ENCODE results near the gene APOL2. TPM values are rescaled to one million over a fixed set of nuclear protein-coding genes. Genes with fewer than 3 reads are reported as not detected.

The APOL2 gene
- total RNA-seq, 4 donors from 2014 or later: 39.0 to 121 (median 66.6) TPM

DNA sequence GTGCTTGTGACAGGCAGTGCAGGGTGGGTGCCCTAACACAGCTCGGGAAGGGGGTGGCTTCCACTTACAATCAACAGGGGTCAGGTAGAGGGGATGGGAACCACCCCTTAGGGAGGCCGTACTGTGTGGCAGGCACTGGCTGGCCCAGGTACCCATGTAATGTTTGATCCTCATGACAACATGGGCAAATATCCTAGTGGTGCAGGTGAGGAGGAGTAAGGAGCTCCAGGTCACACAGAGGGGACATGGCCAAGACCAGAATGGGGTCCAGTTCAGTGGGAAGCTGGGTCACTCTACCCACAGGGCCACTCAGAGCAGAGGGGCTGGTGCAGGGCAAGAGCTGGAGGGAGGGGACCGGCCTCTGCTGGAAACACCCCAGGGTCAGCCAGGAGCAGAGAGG lies 40.8 kb downstream of the APOL2 start:
- TF ChIP-seq, protein P1, sequence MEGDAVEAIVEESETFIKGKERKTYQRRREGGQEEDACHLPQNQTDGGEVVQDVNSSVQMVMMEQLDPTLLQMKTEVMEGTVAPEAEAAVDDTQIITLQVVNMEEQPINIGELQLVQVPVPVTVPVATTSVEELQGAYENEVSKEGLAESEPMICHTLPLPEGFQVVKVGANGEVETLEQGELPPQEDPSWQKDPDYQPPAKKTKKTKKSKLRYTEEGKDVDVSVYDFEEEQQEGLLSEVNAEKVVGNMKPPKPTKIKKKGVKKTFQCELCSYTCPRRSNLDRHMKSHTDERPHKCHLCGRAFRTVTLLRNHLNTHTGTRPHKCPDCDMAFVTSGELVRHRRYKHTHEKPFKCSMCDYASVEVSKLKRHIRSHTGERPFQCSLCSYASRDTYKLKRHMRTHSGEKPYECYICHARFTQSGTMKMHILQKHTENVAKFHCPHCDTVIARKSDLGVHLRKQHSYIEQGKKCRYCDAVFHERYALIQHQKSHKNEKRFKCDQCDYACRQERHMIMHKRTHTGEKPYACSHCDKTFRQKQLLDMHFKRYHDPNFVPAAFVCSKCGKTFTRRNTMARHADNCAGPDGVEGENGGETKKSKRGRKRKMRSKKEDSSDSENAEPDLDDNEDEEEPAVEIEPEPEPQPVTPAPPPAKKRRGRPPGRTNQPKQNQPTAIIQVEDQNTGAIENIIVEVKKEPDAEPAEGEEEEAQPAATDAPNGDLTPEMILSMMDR (IDR thresholded peaks at IDR 0.05; ENCODE audit: low read depth): no peak

DNA sequence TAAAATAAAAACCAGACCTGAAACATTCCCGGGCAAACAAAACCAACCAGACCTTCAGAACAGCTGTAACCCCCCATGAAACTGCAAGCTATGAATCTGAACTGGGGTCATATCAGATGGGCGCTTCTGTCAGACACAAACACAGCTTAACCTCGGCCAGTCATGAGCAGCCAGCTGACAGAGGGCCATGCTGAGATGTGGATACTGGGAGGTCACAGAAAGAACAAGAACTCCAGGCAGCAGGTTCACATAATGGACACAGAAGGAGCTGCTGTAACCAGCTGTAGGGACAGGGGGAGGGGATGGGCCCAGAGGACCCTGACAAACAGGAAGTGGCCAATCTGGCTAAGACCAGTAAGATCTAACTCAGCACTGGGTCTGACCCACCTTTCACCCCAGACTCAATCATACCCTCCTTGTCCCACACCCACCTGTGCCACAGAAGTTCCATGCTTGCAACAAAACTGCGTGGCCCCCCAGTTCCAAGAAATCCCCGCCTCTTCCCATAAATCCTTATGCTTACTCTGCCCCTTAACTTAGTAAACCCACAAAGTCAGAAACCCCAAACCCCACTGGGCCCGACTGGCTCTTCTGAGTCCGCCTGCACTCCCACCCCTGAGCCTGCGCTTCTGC lies 41.7 kb downstream of the APOL2 start:
- TF ChIP-seq, protein P1 (IDR thresholded peaks at IDR 0.05; ENCODE audit: low read depth): no peak

- TF ChIP-seq, protein P1 (IDR thresholded peaks at IDR 0.05; ENCODE audit: low read depth): no peak
Observed at GRCh38 chr22:36197065-36197440, 42.3 kb downstream of the APOL2 start.

DNA sequence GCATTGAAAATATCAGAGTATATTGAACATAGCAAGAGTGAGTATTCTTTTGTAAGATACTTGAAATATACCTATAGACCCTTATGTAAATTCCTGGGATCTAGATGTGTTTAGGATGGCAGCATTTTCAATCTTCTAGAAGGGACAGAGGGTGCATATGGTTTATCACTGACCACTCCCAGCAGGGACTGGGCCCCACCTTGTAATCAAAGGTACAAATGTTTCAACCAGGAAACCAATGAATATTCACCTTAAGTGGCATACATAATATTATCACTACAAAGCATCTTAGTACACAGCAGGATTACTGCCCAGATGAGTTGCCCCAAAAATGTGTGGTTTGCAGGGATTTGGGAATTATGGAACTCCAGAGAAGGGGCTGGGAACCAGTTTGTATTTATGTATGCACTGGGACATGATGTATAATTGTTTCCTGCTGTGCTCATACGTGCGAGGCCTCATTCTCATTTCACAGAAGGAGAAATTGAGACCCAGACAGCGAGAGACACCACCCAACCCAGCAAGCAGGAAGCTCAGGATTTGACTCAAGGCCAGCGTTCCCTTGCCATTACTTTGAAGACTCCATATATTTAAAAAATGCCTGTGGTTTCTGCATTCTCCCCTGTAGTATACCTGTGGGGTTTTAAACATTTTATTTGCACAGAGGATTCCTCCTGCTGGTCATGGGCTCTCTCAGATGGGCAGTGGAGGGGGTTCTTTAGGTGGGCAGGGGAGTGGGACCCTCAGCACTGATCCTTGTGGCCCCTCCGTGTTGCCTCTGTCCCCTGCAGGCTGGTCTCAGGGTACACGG lies 42.9 kb downstream of the APOL2 start:
- TF ChIP-seq, protein P1 (IDR thresholded peaks at IDR 0.05; ENCODE audit: low read depth): no peak

DNA sequence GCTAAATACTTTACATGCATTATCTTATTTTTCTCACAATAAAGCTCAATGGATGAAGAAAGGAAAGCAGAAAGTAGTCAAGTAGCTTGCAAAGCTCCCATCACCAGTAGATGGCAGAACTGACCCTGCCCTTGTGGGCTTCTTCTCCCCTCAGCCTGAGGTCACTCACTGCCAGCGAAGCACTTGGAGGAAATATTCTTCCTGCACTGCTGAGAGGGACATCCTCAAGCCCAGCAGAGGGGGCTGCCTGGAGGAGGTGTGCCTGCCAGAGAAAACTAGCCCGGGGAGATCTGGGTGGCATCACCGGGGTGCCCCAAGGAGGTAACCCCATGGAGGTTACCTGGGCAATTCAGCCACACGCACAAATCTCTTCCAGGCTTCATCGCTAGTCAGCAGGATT lies 44.4 kb downstream of the APOL2 start:
- TF ChIP-seq, protein P1 (IDR thresholded peaks at IDR 0.05; ENCODE audit: low read depth): no peak

DNA sequence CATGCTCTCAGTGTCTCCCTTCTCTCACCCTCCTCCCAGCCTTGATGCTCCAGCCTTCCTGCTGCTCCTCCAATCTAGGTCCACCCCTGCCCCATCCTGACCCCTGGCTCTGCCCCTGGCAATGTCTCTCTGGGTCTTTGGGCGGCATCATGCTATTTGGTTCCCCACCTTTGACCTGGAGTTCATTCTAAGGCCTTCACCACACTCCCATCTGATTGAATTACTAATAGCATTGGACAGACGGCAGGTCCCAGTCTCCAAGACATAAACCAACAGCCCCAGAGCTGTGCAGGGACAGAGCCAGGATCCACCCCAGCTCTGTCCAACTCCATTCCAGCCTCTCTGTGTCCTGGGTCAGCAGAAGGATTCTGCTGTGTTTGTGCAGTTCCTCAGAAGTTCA lies 44.9 kb downstream of the APOL2 start:
- TF ChIP-seq, protein P1 (IDR thresholded peaks at IDR 0.05; ENCODE audit: low read depth): no peak

DNA sequence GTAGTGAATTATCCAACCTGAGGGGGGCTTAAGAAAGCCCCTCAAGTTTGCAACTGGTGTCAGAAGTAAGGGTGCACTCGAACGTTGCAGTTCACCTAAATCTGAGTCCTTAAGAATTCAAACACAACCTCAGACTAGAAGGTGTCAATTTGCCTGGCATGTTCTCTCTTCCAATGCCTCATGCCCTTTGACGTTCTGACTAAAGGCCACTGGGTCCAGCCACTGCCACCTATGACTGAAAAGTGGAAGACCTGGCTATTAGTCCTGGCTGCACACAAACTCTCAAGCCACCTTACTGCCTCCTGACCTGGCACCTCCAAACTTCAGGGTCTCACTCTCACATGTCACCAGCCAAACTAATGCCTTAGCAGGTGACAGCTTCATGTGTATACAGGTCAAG lies 45.8 kb downstream of the APOL2 start:
- TF ChIP-seq, protein P1 (IDR thresholded peaks at IDR 0.05; ENCODE audit: low read depth): no peak

Measured in subcutaneous adipose tissue (tissue), 4 donors.